Limb (tissue), 2 donors: ENCODE measurements around the gene EFCC1.

ENCODE experiments used
- DNase-seq, 2 donors: peaks; one replicate each; pipeline ENCODE4 v3.0.0-alpha.2; 2016; ENCODE audit errors: extremely low spot score in 2 of 2

The EFCC1 gene

DNA sequence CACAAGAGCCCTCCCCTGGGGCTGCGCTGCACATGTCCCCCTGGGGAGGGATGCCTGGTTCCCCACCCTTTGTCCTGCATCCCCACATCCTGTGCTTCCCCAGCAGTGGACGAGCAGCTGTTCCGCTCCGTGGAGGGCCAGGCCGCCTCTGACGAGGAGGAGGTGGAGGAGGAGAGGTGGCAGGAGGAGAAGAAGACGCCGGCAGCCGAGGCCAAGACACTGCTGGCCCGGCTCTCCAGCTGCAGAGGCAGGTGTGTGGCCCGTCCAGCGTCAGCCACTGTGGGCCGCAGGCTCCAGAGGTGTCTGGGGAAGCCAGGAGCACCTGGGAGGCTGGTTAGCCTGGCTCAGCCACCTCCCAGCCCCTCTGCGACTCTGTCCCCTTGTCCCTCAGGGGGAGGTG is 31.6 kb downstream of the EFCC1 start:
- DNase-seq: no peak

DNA sequence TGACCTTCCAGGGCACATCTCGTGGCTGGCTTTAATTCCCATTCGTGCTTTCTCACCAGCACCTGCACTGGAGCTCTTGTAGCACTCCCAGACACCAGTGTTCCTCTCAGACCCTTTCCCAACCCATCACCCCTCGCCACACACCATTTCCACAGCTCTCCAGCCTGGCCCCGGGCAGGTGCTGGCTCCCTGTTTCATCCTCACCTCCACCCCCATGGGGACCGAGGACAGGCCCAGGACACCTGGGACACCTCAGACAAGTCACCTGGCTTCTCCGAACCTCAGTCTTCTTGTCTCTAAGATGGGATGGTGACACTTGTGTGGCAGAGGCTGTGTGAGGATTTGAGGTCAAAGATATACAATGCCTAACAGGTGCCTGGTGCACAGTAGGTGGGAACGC is 32.0 kb downstream of the EFCC1 start:
- DNase-seq: no peak

DNA sequence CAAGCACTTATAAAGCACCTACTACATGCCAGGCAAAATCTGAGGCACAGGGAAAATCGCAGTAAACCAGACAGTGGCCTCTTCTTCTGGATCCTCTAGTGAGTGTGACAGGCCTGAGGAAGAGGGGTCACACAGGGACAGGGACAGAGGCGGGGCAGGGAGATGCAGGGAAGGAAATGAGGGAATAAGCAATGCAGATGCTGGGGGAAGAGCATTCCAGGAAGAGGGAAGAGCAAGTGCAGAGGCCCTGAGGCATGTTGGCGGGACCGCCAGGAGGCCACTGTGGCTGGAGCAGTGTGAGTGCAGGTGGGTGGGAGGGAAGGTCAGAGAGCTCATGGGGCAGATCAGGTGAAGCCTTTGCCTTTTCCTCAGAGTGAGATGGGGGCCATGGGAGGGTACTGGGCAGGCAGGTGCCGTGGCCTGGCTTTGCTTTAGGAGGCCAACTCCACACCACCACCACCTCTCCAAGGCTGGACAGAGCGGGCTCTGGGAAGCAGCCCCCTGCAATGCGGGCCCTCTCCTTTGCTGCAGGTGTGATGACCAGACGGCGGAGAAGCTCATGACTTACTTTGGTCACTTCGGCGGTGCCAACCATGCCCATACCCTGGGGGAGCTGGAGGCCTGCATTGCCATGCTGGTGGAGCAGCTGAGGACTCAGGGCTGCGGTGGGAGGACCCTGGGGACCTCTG is 32.7 kb downstream of the EFCC1 start:
- no peak for DNase-seq

DNA sequence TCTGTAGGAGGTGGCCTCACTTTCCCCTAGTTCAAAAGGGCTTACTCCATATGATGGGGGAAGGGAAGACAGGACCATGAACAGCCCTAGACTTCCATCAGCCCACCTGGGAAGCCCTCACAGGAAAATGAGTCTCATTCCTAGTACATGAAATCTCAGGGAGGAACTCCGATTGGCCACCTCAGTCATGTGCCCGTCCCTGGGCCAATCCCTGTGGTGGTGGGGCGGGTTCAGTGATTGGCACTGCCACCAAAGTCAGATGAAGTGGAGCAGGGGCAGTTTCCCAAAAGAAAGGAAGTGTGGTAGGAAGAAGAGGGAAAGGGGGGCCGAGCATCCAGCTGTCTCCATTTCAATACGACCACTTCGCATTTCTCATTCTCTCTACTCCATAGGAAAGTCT is 33.5 kb downstream of the EFCC1 start:
- peak in 1 of 2 donors; percentile 30 for DNase-seq

DNA sequence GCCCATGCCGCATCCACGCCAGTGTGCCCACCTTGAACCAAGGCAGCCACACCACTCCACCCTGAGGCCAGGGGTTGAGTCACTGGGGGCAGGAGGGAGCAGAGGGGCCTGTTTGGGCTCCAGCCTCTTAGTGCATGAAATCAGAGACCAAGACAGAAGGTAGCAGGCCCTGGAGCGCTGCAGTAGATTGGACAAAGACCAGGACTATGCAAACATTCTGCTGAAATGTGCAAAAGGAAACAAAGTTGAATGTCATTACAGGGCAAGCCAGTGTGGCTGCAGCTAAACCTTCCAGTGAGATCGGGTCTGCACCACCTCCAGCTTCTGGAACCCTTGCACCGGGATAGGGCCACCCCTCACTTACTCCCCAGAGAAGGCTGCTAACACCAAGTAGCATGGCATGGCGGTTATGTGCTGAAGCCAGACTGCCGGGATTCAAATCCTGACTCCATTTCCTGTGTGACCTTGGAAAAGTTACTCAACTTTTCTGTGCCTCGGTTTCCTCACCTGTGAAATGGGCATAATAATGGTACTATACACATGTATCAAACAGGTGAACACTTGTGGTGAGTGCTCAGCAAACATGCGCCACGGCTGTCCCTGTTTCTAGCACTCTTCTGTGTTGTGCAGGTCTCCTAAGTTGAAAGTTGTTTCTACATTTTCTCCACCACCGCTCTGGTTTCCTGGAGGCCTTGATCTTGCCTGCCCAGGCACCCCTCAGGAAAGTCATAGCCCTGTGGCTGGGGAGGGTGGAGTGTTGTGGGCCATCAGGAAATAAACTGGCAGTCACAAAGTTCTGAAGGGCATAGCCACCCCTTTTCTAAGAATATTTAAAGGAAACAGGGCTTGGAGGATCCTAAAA is 34.5 kb downstream of the EFCC1 start:
- no peak for DNase-seq

DNA sequence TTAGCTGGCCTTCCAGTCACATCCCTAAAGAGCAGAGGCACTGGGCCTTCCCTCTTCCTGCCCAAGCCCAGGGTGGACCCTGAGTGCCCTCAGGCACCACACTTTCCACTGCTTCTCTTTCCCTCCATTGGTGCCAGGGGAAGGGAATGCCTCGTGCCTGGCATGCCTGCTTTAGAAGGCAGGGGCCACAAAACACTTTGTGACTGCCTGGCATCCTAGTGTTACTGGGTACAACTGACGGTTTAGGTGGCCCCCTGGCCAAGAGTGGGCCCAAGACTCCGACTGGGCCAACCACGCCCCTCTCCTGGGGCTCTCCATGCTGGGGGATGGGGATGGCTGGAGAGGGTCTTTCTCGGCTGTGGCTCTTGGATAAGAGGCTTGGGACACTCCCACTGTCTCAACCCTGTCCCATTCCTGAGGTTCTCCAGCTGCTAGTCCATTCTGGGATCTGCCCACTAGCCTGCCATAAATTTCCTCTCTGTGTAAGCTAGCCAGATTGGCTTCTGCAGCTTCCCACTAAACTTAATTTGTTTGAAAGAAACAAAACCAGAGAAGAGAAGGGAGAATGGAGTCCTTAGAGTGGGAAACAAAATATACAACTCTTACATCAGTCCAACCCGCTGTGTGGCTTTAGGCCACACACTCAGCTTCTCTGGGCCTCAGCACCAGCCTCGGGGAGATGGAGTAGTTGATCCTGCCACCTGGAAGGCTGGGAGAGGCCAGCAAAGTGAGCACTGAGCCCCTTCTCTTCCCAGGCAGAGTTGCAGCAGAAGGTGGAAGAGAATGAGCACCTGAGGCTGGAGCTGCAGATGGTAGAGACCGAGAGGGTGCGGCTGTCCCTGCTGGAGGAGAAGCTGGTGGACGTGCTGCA is 35.4 kb downstream of the EFCC1 start:
- DNase-seq: no peak

DNA sequence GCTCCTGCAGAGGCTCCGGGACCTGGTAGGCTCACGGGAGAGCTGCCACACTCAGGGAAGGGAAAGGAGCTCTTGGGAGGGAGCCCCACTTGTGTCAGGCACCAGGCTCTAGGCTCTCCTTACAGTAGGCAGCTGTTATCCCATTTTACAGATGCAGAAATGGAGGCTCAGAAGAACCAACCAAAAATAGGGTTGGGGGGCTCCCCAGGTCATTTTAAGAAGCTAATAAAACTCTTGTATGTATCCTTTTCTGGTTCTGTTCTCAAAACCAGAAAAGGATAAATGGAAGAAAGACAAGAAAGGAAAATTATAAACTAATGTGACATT is 36.0 kb downstream of the EFCC1 start:
- no peak for DNase-seq

DNA sequence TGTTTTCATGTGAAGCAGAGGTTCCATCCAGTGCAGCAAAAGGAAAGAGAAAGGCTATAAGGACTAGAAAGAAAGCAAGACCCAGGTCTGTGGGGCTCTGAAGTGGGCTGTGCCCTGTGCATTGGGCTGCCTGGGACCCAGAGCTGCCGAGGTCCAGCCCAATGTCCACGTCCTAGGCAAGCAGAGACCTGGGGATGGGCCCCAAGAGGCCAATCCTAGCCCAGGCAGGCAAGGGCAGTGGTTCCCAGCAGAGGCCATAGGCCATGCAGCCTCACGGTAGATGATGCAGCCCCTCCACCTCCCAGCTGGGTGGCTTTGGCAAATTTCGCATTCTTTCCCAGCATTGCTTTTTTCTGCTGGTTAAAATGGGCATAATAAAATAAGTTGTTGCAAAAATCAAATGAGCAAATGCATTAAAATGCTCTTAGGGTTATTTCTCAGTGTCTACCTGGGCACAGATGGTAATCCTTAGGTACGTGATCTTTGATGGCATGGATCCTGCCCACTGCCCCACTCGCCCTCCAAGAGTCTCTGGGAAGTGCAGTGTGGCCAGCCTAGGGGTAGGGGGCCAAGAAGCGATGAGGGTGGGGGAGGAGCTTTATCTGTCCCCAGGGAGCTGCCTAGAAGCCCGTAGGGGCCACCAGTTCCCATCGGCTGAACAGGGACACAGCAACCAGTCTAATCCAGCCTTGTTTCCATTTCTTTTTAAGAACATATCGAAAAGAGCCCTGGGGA is 37.2 kb downstream of the EFCC1 start:
- no peak for DNase-seq

DNA sequence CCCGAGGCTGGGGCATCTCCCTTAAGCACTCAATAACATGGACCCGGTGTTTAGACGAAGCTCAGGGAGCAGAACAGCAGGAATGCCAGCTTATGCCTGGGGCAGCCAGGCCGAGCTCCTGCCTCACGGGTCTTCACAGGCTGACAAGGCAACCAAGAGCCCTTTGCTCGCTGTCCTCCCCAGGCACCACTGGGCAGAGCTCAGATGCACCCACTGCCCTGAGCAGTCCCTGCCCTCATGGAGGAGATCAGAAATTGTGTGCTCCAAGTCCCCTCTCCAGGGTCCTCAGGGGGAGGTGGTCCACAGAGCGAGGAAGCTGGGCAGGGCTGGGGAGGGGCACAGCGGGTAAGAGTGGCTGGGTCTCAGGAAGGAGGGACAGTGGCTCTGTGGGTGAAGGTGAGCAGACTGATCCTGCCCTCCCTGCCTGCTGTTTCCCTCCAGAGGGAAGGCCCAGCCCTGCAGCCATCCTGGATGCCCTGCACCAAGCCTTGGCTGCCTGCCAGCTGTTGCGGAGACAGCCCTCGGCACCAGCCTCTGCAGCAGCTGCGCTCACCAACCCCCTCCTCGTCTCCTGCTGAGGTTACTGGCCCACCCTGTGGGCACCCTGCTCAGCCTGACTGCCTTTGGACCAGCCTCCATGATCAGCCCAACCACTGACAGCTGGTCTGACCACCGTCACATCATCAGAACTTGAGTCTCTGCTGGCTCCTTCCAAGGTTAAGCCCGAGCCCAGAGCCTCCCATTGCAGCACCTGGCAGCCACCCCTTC is 38.4 kb downstream of the EFCC1 start:
- peak; percentile 21 to 71 for DNase-seq

DNA sequence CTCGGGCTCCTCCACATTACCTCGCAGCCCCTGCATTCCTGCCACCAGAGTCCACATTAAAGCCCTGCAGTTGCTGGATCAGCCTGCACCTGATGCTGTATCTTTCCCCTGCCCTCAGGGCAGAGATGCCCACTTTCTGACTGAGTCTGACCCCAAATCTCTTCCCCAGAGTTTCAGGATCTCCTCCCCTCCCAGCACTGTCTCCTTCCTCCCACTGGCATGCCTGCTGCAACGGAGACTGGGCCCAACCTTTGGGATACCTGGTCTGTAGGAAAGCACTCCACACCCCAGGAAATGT is 38.9 kb downstream of the EFCC1 start:
- DNase-seq: no peak

DNA sequence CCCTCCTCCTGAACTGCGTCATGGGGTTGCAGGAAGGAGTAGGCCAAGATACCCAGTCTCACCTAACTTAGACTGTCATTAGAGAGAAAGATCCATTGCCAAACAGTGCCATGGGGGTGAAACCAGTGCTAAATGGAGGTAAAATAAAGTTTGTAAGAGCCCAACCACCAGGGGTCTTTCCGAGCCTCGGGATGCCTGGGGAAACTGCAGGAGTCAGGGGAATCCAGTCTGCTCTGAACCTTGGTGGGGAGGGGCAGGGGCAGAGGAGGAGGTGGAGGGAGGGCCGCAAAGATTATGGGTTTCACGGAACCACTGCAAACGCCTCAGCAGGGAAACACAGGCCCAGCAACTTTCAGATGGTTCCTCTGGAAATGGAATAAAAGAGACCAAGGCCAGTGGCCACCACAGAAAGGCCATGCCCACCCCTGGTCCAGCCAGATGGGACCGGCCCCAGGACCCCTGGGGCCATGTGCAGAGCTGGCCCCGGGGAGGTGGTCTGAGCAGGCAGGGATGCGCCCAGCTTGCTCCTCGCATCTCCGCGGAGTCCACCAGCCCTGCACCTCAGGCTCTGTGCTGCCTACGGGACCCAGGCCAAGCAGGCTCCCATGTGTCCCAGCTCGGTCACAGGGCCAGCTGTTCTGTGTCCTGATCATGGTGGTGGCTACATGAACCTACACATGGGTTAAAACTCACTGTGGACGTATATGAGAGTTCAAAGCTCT is 39.6 kb downstream of the EFCC1 start:
- DNase-seq: no peak

DNA sequence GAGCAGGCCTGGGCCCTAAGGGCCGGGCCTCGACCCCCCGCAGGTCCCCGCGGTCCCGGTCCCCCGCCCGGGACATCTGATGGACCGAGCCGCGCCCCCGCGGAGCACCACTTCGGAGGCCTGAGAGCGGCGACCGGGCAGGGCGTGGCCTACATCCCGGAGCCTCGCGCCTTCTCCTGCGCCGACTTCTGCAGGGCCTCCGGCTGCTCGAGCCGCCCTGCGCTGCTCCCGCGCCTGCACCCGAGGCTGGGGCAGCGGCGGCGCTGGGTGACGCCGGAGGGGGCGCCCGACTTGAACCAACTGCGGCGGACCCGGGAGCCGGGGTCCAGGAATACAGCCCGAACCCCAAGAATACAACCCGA is 44.6 kb downstream of the EFCC1 start:
- DNase-seq: no peak

DNA sequence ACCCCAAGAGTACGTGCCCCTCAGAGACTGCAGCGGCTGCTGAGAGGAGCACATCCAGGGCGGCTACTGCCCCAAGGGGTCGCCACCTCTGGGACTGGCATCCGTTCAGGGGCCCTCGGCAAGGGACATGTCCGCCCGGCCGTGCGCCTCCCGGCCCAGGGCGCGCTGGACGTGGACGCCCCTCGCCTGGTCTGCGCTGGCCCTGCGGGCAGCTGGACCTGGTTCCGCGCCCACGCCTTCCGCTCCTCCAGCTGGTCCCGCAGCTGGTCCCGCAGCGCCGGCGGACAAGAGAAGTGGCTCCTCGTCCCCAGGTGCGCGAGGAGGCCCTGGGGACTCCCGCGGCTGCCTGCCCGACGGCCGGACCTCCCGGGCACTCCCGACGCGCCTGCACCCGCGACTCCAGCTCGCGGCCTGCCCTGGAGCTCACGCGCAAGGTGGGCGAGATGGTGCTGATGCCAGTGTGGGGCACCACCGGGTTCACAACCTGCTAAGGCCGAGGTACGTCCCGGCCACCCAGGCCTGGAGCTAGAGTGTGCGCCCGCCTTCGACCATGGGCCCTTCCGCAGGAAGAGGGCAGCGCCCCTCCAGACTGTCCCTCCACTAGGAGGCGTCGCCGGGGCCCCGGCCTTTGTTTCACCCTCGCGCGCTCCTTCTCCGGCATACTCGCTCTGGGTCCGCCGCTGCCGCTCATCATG is 45.1 kb downstream of the EFCC1 start:
- no peak for DNase-seq

DNA sequence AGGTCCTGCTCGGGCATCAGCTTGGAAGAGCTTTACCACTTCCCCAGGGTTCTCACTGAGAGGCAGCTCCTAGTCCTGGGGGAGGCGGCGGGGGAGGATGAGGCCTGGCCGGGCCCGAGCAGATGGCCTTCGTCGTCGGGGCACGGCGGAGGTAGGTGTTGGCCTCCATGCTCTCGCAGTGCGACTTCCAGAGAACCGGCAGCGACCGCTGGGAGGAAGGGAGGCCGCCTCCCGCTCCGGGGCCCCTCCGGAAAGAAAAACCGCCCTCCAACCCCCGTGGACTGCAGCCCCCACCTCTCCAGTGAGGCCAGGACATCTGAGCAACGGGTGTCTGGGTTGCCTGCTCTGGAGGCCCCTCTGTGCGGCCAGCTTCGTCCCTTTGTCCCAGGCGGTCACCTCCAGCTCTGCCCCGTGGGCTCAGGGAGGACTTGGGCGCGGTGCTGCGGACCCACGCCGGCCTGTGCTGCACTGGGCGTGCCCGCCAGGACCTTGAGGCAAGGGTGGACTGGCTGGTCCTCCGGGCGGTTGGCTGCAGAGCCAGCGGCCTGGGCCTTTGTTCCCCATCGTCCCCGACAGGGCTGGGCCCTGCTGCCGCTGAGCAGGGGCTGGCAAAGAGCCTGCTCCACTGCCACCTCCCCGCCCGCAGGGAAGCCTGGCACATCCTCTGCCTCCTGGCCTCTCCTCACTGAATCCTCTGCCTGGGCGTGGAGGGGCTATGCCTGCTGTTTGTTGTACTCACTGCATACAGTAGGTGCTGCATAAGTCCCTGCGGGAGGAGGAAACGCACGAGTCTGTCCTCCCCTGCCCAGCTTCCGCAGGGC is 45.8 kb downstream of the EFCC1 start:
- no peak for DNase-seq

DNA sequence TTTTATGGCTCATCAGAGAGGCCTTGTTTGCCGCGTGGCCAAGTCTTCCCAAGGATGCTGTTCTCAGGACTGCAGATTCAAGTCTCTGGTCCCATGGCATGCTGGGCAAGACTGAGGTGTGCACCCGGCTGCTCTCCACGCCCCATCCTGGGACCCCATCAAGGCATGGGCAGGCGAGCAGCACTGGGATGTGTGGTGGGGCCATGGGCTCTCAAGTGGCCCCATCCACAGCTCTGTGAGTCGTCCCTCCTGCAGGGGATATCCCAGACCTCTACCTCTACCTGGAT is 46.4 kb downstream of the EFCC1 start:
- no peak for DNase-seq

DNA sequence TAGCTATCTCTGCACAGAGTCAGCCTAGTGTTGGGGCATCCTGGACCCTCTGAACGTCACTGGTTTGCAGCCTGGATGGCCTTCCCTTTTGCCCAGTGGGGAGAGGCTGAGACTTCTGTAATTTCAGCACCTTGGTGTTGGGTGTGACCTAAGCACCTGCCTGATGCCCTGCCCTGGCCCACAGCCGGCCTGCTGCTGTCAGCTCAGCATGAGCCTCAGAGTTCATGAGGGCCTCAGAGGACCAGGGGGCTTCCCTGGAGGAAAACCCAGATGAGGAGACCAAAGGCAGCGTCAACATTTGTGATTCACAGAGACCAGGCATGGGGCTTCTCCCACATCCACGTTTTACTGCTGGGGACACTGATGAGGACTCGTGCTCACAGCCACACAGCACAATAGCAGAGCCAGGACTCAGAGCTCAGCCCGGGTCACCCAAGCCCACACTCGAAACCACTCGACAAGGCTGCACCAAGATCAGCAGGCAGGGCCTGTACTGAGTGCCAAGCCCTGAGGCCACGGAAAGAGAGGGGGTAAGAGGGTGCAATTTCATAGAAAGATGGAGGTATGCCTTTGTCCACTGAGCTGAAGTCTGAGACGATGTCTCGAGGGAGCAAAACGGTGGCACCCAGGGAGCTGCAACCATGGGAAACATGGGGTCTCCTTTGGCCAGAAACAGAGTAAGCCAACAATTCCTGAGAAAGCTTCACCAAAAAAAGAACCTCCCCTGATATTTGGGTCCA is 49.6 kb downstream of the EFCC1 start:
- no peak for DNase-seq

DNA sequence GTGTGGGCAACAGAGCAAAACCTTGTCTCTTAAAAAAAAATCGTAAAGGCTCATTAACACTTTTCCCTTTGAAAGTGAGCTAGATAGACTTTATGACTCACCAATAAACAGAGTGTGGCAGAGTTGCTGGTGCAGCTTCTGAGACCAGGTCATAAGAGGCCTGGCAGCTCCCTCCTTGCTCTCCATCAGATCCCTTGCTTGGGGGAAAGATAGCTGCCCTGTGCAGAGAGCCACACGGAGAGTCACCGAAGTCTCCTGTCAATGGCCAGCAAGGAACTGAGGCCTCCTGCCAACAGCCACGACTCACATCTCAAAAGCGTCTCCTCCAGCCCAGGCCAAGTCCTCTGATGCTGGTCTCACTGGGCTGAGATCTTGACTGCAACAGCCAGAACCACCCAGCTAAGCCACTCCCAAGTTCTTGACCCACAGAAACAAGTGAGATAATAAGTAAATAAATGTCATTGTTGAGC is 50.8 kb downstream of the EFCC1 start:
- DNase-seq: no peak

DNA sequence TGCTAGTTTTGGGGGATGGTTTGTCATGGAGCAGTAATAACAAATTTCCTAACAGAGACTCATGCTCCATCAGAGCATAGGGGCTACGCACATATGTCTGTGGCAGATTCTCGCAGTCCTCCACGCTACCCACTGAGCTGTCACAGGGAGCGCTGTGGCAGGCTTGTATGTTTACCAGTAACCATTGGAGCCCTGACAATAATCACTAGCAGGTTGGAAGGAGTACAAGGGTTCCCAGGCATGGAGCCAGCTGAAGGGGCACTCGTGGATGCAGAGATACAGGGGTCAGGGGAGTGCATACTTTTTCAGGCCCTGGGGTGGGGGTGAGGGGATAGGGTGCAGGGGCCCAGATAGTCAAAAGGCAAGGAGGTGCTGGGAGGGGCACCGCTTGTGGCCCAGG is 51.6 kb downstream of the EFCC1 start:
- DNase-seq: no peak
